ENCODE measurements around the gene TNFRSF9.
"Not testable (repeated sequence)": the region's sequence is repeated elsewhere in the genome, so short reads cannot be mapped to it uniquely, and the experiment has no call there.

Gene TNFRSF9

GRCh38 chr1:7960165-7960564, 19.5 kb upstream of the TNFRSF9 start:
- DNase-seq = peak; percentile 3

GRCh38 chr1:7956218-7957032, 15.8 kb upstream of the TNFRSF9 start:
- DNase-seq = no peak

DNA sequence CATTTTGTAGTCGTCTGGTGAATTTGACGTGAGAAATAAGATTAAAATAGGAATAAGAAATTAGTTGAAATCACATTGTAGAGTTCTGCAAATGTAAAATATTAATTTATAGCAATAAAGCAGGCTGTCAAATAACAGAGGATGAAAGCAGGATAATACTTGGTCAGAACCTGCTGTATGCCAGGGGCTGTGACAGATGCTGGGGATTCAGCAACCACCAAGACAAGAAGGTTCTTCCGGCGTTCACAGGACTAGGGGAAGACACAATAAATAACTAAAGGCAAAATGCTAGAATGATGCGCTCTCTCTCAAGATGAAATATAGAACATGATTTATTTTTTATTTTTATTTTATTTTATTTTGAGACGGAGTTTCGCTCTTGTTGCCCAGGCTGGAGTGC, 14.0 kb upstream of the TNFRSF9 start:
- DNase-seq = no peak

- peak; percentile 96 for DNase-seq
Observed at GRCh38 chr1:7953850-7954609, 13.4 kb upstream of the TNFRSF9 start.

DNA sequence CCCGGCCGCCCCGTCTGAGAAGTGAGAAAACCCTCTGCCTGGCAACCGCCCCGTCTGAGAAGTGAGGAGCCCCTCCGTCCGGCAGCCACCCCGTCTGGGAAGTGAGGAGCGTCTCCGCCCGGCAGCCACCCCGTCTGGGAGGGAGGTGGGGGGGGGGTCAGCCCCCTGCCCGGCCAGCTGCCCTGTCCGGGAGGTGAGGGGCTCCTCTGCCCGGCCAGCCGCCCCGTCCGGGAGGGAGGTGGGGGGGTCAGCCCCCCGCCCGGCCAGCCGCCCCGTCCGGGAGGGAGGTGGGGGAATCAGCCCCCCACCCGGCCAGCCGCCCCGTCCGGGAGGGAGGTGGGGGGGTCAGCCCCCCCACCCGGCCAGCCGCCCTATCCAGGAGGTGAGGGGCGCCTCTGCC, 12.2 kb upstream of the TNFRSF9 start:
- DNase-seq = not testable (repeated sequence)

- no peak for DNase-seq
Observed at GRCh38 chr1:7948960-7949359, 8.3 kb upstream of the TNFRSF9 start.

DNA sequence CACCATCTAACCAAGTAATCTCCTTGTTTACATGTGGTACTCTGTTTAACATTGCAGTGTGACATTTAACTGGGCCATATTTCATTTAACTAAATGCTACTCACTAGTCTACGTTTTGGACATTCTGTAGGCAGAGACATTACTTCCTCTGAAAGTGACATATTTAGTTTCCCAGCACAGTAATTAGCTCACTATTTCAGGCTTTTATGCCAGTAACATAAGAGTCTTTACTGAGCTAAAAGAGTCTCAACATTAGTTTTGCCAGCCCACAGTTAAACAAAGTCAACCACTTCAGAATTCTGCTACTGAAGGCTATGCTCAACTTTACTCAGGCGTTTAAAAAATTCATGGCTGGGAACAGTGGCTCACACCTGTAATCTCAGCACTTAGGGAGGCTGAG, 2.6 kb upstream of the TNFRSF9 start:
- DNase-seq = no peak

DNA sequence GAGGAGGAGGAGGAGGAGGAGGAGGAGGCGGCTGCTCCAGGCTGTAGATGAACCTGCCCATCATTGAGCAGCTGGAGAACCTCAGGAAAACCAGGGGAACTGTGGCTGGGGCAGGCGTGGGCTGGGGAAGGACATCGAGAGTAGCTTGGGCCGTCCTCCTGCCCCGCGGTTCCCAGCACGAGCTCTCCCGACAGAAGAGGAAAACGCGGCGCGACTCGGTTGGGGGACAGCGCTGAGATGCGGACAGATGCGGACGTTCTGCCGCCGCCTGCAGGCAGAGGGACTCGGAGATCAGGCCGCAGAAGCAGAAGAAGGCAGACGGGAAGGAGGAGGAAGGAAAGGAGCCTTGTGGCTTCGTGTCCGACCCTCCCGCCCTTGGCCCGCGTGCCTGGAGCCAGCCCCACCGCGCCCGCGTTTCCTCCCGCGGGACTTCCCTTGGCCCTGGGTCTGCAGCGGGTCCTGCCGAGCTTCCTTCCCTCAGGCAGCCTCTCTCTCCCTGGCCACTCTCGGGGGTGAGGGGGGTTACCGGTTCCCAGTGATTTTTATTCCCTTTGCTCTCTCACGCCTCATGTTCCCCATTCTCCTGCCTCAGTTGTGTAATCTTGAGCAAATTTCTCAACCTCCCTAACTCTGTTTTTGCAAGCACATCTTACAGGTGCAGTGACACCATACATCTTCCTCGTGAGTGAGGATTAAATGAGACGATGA, 1.7 kb upstream of the TNFRSF9 start:
- peak; percentile 65 for DNase-seq

- peak; percentile 44 for DNase-seq
Observed at GRCh38 chr1:7941437-7941793, 776 bp upstream of the TNFRSF9 start.

- DNase-seq = no peak
Observed at GRCh38 chr1:7940034-7940433, 605 bp downstream of the TNFRSF9 start.

- no peak for DNase-seq
Observed at GRCh38 chr1:7938070-7938469, 2.6 kb downstream of the TNFRSF9 start.

DNA sequence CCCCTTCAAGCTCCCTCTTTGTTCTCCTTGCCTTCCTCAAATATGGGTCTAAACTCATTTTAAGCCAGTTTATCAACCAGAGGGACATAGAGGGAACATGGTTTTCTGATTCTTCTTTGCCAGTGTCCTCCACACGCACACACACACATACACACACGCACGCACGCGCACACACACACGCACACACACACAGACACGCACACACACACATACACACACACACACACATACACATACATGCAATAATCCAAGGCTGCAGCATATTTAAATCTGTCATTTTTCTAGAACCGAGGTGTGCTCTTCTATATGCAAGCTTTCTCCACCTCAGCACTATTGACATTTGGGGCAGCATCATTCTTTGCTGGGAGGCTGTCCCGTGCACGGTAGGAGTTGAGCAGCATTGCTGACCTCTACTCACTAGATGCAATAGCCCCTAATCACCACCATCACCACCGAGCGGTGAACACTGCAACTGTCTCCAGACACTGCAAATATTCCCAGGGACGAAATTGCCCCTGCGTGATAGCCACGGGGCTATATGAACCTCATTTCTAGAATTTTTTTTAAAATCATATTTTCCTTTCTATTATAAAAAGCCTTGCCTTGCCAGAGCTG, 8.0 kb downstream of the TNFRSF9 start:
- DNase-seq = no peak

- DNase-seq = peak; percentile 21
Observed at GRCh38 chr1:7931446-7931812, 9.2 kb downstream of the TNFRSF9 start.

DNA sequence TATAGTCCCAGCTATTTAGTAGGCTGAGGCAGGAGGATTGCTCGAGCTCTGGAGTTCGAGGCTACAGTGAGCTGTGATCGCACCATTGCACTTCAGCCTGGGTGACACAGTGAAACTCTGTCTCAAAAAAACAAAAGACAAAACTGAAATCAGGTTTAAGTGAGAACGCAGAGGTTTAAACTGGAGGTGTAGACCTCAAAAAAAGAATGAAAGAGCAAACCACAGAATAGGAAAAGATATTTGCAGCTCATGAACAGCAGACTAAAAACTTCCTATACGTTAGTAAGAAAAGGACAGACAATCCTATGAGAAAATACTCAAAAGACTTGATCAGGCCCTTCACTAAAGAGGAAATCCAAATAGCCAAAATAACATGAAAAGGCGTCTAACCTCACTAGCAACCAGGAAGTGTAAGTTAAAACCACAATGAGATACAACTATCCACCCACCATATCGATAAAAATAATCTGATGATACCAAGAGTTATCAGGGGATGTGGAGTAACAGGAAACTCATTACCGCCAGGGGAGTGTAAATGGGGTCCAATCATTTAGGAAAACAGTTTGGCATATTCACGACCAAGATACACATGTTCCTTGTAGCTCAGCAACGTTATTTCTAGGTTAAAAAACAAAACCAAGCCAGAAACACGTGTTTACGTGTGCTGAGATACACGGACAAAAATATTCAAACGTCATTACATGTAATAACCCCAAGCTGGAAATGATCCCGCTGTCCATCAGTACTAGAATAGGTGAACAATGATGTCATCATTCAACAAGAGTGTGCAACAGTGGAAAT, 9.8 kb downstream of the TNFRSF9 start:
- peak; percentile 21 for DNase-seq

DNA sequence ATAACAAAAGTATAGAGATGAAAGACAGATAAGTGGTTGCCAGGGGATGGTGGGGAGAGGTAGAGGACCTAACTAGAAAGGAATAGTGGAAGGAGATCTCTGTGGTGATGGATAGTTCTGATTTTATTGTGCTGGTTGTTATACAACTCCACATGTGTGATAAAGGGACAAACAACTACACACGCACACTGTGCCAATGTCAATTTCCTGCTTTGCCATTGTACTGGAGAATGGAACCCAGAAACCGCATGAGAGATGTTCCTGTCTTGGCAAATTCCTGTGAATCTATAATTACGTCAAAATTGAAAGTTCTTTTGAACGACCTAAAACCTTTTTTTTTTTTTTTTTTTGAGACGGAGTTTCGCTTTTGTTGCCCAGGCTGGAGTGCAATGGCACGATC, 11.0 kb downstream of the TNFRSF9 start:
- no peak for DNase-seq

DNA sequence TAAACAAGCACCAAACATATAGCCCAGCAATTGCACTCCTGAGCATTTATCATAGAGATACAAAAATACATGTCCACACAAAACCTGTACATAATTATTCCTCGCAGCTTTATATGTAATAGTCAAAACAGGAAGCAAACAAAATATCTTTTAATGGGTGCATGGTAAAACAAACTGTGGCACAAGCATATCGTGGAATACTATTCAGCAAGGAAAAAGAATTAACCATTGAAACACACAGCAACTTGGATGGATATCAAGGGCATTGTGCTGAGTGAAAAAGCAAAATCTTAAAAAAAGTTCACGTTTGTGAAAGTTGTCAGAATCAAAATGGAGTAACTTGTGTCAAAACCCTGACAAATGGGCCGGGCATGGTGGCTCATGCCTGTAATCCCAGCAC, 12.4 kb downstream of the TNFRSF9 start:
- DNase-seq = no peak

DNA sequence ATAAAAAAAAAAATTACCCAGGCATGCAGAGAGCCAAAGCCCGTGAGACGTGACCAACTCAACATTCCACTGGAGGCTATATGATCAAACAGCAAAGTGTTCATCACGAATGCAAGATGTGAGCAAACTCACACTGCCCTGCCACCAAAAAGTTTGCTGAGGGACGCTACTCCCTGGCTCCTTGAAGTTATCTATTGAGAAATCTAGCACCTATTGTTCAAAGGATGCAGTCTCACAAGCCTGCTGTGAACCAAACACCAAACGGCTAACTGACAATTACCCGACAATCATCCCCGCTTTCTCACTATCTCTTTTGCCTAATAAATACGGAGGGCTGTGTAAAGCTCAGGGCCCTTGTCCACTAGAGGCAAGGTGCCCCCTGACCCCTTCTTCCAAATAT, 13.6 kb downstream of the TNFRSF9 start:
- not testable (repeated sequence) for DNase-seq

DNA sequence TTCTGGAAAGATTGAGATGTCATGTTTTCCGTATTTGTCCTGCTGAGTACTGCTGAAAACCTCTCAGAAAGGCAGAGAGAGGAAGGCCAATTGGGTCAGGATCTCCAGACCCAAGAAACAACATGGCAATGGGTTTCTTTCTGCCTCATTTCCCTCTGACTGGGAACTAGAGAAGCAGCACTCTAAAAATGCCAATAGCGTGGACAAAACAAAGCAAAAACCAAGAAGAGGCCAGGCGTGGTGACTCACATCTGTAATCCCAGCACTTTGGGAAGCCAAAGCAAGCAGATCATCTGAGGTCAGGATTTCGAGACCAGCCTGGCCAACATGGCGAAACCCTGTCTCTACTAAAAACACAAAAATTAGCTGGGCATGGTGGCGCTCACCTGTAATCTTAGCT, 18.3 kb downstream of the TNFRSF9 start:
- DNase-seq = peak; percentile 24

GRCh38 chr1:7921796-7922195, 18.8 kb downstream of the TNFRSF9 start:
- no peak for DNase-seq

- no peak for DNase-seq
Observed at GRCh38 chr1:7919880-7920279, 20.8 kb downstream of the TNFRSF9 start.

- not testable (repeated sequence) for DNase-seq
Observed at GRCh38 chr1:7917971-7918370, 22.7 kb downstream of the TNFRSF9 start.

- DNase-seq = no peak
Observed at GRCh38 chr1:7916501-7916830, 24.2 kb downstream of the TNFRSF9 start.

Measured in MV-4-11 (cell line).